ENCODE results near the gene LINC00632. TPM values are rescaled to one million over a fixed set of nuclear protein-coding genes. Genes with fewer than 3 reads are reported as not detected.

The LINC00632 gene
- polyA plus RNA-seq, 1 experiment, result 54.3 TPM

DNA sequence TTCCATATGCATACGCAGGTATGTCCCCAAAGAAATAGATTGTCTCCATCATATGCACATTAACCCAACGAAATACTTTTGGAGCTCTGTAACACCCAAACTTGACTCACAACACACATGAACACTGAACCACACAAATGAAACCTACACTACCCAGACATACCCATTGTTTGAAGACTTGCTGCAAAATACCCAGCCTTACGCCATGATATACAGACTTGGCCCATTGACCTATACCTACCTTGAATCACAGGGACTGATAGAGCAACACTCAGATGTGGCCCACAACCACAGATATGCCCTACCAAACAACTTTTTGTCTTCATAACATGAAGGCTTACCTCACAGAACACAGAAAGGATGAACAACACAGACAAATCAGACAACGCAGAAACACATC, 15.9 kb downstream of the LINC00632 start:
- Histone ChIP-seq H3K27me3 (ENCODE audit: control insufficient read depth, insufficient read depth, low read length) (no peaks in the 10 kb centered on the region), H3K4me3 (ENCODE audit: low read depth, low read length) (no peak overlapping the region), H3K36me3 (ENCODE audit: control insufficient read depth, insufficient read depth, low read length) (no peaks in the 10 kb centered on the region)
- TF ChIP-seq, protein P1, sequence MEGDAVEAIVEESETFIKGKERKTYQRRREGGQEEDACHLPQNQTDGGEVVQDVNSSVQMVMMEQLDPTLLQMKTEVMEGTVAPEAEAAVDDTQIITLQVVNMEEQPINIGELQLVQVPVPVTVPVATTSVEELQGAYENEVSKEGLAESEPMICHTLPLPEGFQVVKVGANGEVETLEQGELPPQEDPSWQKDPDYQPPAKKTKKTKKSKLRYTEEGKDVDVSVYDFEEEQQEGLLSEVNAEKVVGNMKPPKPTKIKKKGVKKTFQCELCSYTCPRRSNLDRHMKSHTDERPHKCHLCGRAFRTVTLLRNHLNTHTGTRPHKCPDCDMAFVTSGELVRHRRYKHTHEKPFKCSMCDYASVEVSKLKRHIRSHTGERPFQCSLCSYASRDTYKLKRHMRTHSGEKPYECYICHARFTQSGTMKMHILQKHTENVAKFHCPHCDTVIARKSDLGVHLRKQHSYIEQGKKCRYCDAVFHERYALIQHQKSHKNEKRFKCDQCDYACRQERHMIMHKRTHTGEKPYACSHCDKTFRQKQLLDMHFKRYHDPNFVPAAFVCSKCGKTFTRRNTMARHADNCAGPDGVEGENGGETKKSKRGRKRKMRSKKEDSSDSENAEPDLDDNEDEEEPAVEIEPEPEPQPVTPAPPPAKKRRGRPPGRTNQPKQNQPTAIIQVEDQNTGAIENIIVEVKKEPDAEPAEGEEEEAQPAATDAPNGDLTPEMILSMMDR (IDR thresholded peaks at IDR 0.05; ENCODE audit: insufficient read depth, low read depth, low read length), result no peak
- DNase-seq (ENCODE audit: low read depth), result no peak
- POLR2A ChIA-PET, result no interaction called here
- CTCF ChIA-PET, result no interaction called here

DNA sequence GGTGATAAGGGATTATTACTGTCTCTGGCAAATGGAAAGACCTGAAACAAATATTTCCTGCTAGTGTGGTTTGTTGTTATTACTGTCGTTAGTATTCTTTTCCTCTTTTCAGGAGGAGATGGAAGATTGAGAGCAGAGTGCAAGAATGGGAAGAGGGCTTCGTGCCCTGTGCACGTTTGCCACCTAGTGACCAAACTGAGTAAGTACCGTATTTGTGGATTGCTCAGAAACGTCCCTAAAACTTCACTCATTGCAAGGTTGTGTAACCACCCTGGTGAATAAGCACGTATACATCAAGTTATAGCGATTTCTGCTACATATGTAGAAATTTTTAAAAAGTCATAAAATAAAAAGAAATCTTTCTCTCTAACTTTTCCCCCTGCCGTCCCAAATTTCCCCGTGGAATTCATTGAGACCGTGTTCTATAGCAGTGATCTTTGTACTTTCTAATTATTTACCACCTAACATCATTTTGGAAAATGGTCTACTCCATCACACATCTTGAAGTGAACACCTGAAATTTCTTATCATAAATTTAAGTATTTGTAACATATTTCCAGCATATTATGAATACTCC, 24.3 kb downstream of the LINC00632 start:
- H3K27me3 ChIP-seq (ENCODE audit: control insufficient read depth, insufficient read depth, low read length), result no peaks in the 10 kb centered on the region
- TF ChIP-seq, protein P1 (IDR thresholded peaks at IDR 0.05; ENCODE audit: insufficient read depth, low read depth, low read length), result peak; percentile 70
- H3K36me3 ChIP-seq (ENCODE audit: control insufficient read depth, insufficient read depth, low read length), result no peaks in the 10 kb centered on the region
- no peak overlapping the region for H3K4me3 ChIP-seq (ENCODE audit: low read depth, low read length)
- ChIA-PET POLR2A (no interaction called here), CTCF (no interaction called here)
- no peak for DNase-seq (ENCODE audit: low read depth)

DNA sequence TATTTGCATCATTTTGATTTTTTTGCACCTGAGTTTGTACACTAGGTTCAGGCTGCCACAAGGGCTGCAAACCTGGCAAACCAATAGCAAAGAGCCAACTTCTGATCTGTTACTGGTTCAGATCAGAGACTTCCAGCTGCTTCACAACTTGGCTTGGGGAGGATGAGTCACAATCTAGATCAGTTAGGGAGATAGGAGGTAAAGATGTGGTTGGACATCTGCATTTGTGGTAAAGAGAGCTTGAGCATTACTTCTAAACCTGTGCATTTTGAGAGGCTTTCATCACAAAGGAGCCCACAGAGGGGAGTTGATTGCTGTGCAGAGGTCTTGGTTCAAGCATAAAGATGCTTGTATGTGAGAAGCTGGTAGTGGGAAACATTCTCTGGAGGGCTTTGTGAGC, 34.5 kb downstream of the LINC00632 start:
- DNase-seq (ENCODE audit: low read depth), result no peak
- no peaks in the 10 kb centered on the region for H3K27me3 ChIP-seq (ENCODE audit: control insufficient read depth, insufficient read depth, low read length)
- POLR2A ChIA-PET, result no interaction called here

DNA sequence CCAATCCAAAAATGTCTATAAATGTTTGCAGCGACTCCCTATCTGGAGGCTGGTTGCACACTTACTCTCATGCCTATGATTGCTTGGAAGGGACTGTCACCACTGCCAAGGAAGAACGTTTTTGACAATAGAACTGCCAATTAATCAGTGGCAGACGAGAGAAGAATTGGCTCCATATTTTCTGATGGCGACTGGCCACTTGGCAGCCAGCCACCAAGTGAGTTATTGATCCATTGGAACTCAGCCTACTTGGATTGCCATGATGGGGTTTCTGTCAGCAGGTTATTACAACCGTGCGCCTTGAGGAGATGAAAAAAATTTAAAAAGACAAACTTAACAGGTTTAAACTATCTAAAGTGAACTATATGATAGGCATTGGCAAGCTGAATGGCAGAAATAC, 47.4 kb downstream of the LINC00632 start:
- TF ChIP-seq, protein P1 (IDR thresholded peaks at IDR 0.05; ENCODE audit: insufficient read depth, low read depth, low read length), result no peak
- ChIA-PET CTCF (no interaction called here), POLR2A (no interaction called here)
- no peak for DNase-seq (ENCODE audit: low read depth)
- Histone ChIP-seq H3K27me3 (ENCODE audit: control insufficient read depth, insufficient read depth, low read length) (no peaks in the 10 kb centered on the region), H3K4me3 (ENCODE audit: low read depth, low read length) (no peak overlapping the region), H3K36me3 (ENCODE audit: control insufficient read depth, insufficient read depth, low read length) (no peaks in the 10 kb centered on the region)

More for the DNA sequence above, 34.5 kb downstream of the LINC00632 start:
- TF ChIP-seq, protein P1 (IDR thresholded peaks at IDR 0.05; ENCODE audit: insufficient read depth, low read depth, low read length), result no peak
- CTCF ChIA-PET, result no interaction called here
- H3K4me3 ChIP-seq (ENCODE audit: low read depth, low read length), result no peak overlapping the region
- H3K36me3 ChIP-seq (ENCODE audit: control insufficient read depth, insufficient read depth, low read length), result no peaks in the 10 kb centered on the region

DNA sequence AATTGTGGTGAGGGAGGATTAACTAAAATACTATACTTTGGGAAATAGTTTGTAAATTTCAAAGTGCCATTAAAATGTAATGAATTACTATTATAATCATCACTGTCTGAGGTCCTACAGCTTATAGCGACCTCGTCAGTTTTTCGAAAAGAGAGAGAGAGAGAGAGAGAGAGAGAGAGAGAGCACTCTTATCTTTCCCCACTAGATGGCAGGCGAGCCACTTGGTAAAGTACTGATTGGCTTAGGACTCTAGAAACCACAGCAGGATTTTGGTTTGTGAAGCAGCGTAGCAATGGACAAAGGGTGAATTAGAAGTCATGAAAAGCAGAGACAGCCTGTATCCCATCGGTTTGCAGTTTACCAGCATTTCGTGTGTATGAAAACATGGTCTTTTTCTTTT, 52.5 kb downstream of the LINC00632 start:
- H3K4me3 ChIP-seq (ENCODE audit: low read depth, low read length), result no peak overlapping the region
- CTCF ChIA-PET, result interaction anchor here (0.6 to 1.6 kb wide), 4 partner anchors 14 to 1830 kb away, joined by 3 to 5 read pairs (median 3); no protein-coding TSS in a partner anchor
- POLR2A ChIA-PET, result no interaction called here
- no peaks in the 10 kb centered on the region for H3K27me3 ChIP-seq (ENCODE audit: control insufficient read depth, insufficient read depth, low read length)
- DNase-seq (ENCODE audit: low read depth), result no peak
- no peaks in the 10 kb centered on the region for H3K36me3 ChIP-seq (ENCODE audit: control insufficient read depth, insufficient read depth, low read length)
- TF ChIP-seq, protein P1 (IDR thresholded peaks at IDR 0.05; ENCODE audit: insufficient read depth, low read depth, low read length), result peak; percentile 71
